Measurements from ENCODE around the gene NR2C2.

DNA sequence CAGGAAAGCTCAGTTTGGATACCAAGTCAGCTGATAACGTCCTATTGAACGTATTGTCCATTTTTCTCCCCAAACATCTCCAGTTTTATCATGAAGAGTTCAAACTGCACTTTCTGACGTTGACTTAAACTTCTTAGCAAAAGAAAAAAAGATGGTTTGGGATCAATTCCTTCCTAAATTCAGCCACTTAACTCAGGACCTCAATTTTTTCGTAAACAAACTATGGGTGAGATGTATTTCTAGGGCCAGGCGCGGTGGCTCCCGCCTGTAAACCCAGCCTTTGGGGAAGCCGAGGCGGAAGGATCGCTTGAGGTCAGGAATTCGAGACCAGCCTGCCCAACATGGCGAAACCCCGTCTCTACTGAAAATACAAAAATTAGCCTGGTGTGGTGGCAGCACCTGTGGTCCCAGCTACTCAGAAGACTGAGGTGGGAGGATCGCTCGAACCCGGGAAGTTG lies 118.2 kb downstream of the NR2C2 start:
- TF ChIP-seq, protein P1, sequence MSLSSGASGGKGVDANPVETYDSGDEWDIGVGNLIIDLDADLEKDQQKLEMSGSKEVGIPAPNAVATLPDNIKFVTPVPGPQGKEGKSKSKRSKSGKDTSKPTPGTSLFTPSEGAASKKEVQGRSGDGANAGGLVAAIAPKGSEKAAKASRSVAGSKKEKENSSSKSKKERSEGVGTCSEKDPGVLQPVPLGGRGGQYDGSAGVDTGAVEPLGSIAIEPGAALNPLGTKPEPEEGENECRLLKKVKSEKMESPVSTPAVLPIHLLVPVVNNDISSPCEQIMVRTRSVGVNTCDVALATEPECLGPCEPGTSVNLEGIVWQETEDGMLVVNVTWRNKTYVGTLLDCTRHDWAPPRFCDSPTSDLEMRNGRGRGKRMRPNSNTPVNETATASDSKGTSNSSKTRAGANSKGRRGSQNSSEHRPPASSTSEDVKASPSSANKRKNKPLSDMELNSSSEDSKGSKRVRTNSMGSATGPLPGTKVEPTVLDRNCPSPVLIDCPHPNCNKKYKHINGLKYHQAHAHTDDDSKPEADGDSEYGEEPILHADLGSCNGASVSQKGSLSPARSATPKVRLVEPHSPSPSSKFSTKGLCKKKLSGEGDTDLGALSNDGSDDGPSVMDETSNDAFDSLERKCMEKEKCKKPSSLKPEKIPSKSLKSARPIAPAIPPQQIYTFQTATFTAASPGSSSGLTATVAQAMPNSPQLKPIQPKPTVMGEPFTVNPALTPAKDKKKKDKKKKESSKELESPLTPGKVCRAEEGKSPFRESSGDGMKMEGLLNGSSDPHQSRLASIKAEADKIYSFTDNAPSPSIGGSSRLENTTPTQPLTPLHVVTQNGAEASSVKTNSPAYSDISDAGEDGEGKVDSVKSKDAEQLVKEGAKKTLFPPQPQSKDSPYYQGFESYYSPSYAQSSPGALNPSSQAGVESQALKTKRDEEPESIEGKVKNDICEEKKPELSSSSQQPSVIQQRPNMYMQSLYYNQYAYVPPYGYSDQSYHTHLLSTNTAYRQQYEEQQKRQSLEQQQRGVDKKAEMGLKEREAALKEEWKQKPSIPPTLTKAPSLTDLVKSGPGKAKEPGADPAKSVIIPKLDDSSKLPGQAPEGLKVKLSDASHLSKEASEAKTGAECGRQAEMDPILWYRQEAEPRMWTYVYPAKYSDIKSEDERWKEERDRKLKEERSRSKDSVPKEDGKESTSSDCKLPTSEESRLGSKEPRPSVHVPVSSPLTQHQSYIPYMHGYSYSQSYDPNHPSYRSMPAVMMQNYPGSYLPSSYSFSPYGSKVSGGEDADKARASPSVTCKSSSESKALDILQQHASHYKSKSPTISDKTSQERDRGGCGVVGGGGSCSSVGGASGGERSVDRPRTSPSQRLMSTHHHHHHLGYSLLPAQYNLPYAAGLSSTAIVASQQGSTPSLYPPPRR (CRISPR knock-in tag; IDR thresholded peaks at IDR 0.05; ENCODE audit: borderline replicate concordance), result no peak
- TF ChIP-seq, protein P2, sequence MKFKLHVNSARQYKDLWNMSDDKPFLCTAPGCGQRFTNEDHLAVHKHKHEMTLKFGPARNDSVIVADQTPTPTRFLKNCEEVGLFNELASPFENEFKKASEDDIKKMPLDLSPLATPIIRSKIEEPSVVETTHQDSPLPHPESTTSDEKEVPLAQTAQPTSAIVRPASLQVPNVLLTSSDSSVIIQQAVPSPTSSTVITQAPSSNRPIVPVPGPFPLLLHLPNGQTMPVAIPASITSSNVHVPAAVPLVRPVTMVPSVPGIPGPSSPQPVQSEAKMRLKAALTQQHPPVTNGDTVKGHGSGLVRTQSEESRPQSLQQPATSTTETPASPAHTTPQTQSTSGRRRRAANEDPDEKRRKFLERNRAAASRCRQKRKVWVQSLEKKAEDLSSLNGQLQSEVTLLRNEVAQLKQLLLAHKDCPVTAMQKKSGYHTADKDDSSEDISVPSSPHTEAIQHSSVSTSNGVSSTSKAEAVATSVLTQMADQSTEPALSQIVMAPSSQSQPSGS (CRISPR knock-in tag; IDR thresholded peaks at IDR 0.05), result no peak
- TF ChIP-seq IKZF4 (CRISPR knock-in tag; IDR thresholded peaks at IDR 0.05; ENCODE audit: borderline replicate concordance, low read depth, not compliant biosample characterization), result no peak
- TF ChIP-seq SUZ12 (IDR thresholded peaks at IDR 0.05; ENCODE audit: low read depth, low read length), result no peak
- no peak for TF ChIP-seq MXI1 (IDR thresholded peaks at IDR 0.05; ENCODE audit: borderline replicate concordance, low read depth, low read length)
- no peak for TF ChIP-seq ZNF546 (CRISPR knock-in tag; conservative IDR thresholded peaks at IDR 0.05)
- TF ChIP-seq, protein P3, sequence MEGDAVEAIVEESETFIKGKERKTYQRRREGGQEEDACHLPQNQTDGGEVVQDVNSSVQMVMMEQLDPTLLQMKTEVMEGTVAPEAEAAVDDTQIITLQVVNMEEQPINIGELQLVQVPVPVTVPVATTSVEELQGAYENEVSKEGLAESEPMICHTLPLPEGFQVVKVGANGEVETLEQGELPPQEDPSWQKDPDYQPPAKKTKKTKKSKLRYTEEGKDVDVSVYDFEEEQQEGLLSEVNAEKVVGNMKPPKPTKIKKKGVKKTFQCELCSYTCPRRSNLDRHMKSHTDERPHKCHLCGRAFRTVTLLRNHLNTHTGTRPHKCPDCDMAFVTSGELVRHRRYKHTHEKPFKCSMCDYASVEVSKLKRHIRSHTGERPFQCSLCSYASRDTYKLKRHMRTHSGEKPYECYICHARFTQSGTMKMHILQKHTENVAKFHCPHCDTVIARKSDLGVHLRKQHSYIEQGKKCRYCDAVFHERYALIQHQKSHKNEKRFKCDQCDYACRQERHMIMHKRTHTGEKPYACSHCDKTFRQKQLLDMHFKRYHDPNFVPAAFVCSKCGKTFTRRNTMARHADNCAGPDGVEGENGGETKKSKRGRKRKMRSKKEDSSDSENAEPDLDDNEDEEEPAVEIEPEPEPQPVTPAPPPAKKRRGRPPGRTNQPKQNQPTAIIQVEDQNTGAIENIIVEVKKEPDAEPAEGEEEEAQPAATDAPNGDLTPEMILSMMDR (CRISPR knock-in tag; IDR thresholded peaks at IDR 0.05), result no peak
- no peak for TF ChIP-seq ZNF703 (CRISPR knock-in tag; IDR thresholded peaks at IDR 0.05; ENCODE audit: borderline replicate concordance)
- TF ChIP-seq IRF2 (CRISPR knock-in tag; IDR thresholded peaks at IDR 0.05), result no peak
- no peak for TF ChIP-seq ZNF550 (CRISPR knock-in tag; IDR thresholded peaks at IDR 0.05; ENCODE audit: borderline replicate concordance)
